A673 (cell line): Measurements from ENCODE around the gene SUPT6H. TPM values are rescaled to one million over a fixed set of nuclear protein-coding genes. Genes with fewer than 3 reads are reported as not detected.

Experiments used
- BruUV-seq: library from RNA; stranded (reverse); fragments of 400-500 nt; replicated peaks from 2 replicates; lab custom pipeline; 2021; lab: Mats Ljungman, UMichigan
- CTCF ChIA-PET: fragments of 300-600 bp; sonication (Branson Sonifier 250); formaldehyde crosslinking; loops from one replicate; lab custom pipeline; 2022; ENCODE audit warnings: antibody characterized with exemption; lab: Charles Lee
- POLR2A ChIA-PET: fragments of 300-600 bp; sonication (Branson Sonifier 250); formaldehyde crosslinking; loops from one replicate; lab custom pipeline; 2022; ENCODE audit warnings: antibody characterized with exemption; ENCODE audit not compliant: low non-redundant PET; lab: Charles Lee
- DNase-seq: peaks from one replicate; pipeline ENCODE4 v3.0.0-alpha.2; 2015; ENCODE audit warnings: low spot score
- H3K27ac ChIP-seq: fragments of 200-600 bp; sonication (generic); 2 replicates; pipeline ENCODE4 v1.5.1; 2016; ENCODE audit warnings: mixed run types, low read depth, mild to moderate bottlenecking, mixed read lengths, antibody characterized with exemption, low read length; ENCODE audit not compliant: poor library complexity, severe bottlenecking
- H3K27me3 ChIP-seq: fragments of 200-600 bp; sonication (generic); replicated peaks from 2 replicates; pipeline ENCODE4 v1.6.1; 2017; ENCODE audit warnings: mixed run types, low read depth, mild to moderate bottlenecking, mixed read lengths, antibody characterized with exemption, low read length; ENCODE audit not compliant: insufficient read depth, poor library complexity
- H3K36me3 ChIP-seq: fragments of 200-600 bp; sonication (generic); 2 replicates; pipeline ENCODE4 v1.6.1; 2016; ENCODE audit warnings: mixed run types, mild to moderate bottlenecking, mixed read lengths, antibody characterized with exemption, low read length; ENCODE audit not compliant: insufficient read depth, poor library complexity, severe bottlenecking
- H3K4me1 ChIP-seq: fragments of 200-600 bp; sonication (generic); 2 replicates; pipeline ENCODE4 v1.6.1; 2017; ENCODE audit warnings: mixed run types, mild to moderate bottlenecking, mixed read lengths, antibody characterized with exemption, low read length; ENCODE audit not compliant: insufficient read depth, poor library complexity, severe bottlenecking
- H3K4me3 ChIP-seq: fragments of 200-600 bp; sonication (generic); 2 replicates; pipeline ENCODE4 v1.5.1; 2016; ENCODE audit warnings: low read depth, mixed run types, mild to moderate bottlenecking, mixed read lengths, low read length; ENCODE audit not compliant: poor library complexity, severe bottlenecking
- H3K9me3 ChIP-seq: fragments of 200-600 bp; sonication (generic); 2 replicates; pipeline ENCODE4 v1.6.1; 2016; ENCODE audit warnings: mixed run types, low read depth, mild to moderate bottlenecking, mixed read lengths, antibody characterized with exemption, low read length; ENCODE audit not compliant: poor library complexity, severe bottlenecking
- EZH2 ChIP-seq: fragments of 200-600 bp; sonication (generic); IDR thresholded peaks from 2 replicates; pipeline ENCODE4 v1.6.1; 2017; ENCODE audit warnings: borderline replicate concordance, low read depth, mild to moderate bottlenecking, mixed read lengths, antibody characterized with exemption, low read length; ENCODE audit not compliant: poor library complexity, severe bottlenecking
- intact Hi-C: fragments of 100-400 bp; cut with micrococcal nuclease; formaldehyde crosslinking; loops from one replicate; pipeline ENCODE4 v1.10.0; 2022; ENCODE audit not compliant: unreplicated experiment
- total RNA-seq: library from RNA; stranded (reverse); gene quantifications from 2 replicates; pipeline ENCODE4 v1.2.3, GENCODE V29; 2021
- TF ChIP-seq, protein P1 (sequence below): fragments of 300-800, 200-600 bp; sonication (generic); conservative IDR thresholded peaks from 2 replicates; pipeline ENCODE4 v1.5.1; 2017; ENCODE audit warnings: low read depth, mild to moderate bottlenecking, antibody characterized with exemption, low read length, moderate library complexity, mixed read lengths

The SUPT6H gene
- total RNA-seq, 1 experiment from 2014 or later: 105 TPM

DNA sequence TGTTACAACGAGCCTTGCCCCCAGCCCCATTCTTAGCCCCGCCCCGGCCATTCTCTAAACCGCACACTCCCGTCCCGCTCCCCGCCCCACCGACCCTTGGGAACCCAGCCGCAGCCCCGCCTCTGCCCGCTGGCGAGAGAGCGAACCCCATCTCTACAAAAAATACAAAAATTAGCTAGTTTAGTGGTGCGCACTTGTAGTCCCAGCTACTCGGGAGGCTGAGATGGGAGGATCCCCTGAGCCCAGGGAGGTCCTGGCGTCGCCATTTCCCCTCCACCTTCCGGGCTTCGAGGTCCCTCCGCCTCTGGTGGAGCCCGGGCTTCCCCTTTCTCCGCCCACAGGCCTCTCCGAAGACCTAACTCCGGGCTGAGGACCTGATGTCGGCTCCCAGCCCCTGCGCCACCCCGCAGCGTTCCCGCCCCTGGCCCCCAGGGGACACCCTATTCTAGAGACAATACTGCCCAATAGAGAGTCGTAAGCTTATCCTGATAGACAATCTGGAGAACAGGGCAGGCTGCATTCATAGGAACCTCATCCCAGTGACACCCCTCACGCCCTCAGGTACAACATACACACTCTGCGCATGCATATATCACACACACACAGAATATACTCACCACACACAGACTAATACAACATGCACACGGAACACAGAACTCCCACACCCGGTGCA lies 50.2 kb downstream of the SUPT6H start:
- Histone ChIP-seq H3K27ac (no peak overlapping the region), H3K27me3 (no peaks in the 10 kb centered on the region), H3K4me1 (peaks cover 16% of the 10 kb centered on the region), H3K4me3 (no peak overlapping the region), H3K9me3 (no peaks in the 10 kb centered on the region), H3K36me3 (peaks cover 27% of the 10 kb centered on the region)
- DNase-seq: no peak
- CTCF ChIA-PET: interaction anchor here (1.0 kb wide), 1 partner anchor 15 kb away, joined by 5 read pairs; no protein-coding TSS in a partner anchor
- POLR2A ChIA-PET: no interaction called here
- no TSS peak for BruUV-seq
- intact Hi-C loops: loop anchor here (5.0 kb wide), 1 partner anchor 50 kb away; the partner anchor contains the start of genes SDF2 and SUPT6H
- no peak for TF ChIP-seq EZH2
- TF ChIP-seq, protein P1, sequence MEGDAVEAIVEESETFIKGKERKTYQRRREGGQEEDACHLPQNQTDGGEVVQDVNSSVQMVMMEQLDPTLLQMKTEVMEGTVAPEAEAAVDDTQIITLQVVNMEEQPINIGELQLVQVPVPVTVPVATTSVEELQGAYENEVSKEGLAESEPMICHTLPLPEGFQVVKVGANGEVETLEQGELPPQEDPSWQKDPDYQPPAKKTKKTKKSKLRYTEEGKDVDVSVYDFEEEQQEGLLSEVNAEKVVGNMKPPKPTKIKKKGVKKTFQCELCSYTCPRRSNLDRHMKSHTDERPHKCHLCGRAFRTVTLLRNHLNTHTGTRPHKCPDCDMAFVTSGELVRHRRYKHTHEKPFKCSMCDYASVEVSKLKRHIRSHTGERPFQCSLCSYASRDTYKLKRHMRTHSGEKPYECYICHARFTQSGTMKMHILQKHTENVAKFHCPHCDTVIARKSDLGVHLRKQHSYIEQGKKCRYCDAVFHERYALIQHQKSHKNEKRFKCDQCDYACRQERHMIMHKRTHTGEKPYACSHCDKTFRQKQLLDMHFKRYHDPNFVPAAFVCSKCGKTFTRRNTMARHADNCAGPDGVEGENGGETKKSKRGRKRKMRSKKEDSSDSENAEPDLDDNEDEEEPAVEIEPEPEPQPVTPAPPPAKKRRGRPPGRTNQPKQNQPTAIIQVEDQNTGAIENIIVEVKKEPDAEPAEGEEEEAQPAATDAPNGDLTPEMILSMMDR: no peak

DNA sequence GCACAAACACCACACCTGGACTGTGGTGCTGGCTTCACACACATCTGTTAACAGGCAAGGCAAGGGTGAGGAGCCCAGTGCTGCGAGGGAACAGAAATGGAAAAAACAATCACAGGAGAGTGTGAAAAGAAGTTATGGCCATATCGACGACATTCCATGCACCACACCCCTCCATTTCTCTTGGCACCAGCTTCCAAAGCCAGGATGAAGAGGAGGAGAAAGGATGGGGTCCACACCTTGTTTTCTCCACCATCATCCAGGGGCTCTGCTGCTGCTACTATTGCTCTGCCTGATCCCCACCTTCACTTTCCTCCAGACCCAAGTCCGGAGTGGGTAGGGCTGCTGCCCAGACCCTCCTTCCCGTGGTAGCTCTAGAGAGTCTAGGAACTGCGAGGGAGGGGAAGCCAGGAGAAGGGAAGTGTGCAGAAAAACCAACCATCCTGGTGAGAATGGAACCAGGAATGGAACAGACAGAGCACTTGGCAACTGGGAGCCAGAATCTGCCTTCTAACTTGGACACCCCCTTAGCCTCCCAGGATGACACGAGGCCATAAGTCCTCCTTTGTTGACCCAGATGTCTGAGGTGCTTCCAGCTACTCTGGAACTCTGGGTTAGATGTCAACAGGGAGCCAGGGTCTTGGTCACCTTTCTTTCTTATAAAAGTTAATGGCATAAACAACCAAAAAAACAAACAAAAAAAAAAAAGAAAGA lies 50.9 kb downstream of the SUPT6H start:
- CTCF ChIA-PET: interaction anchor here (1.0 kb wide), 1 partner anchor 14 kb away, joined by 5 read pairs; no protein-coding TSS in a partner anchor
- Histone ChIP-seq H3K9me3 (no peaks in the 10 kb centered on the region), H3K4me3 (no peak overlapping the region), H3K4me1 (peaks cover 16% of the 10 kb centered on the region), H3K36me3 (peaks cover 27% of the 10 kb centered on the region), H3K27me3 (no peaks in the 10 kb centered on the region), H3K27ac (no peak overlapping the region)
- POLR2A ChIA-PET: interaction anchor here (0.5 to 0.6 kb wide), 2 partner anchors 239 to 366 kb away, joined by 3 to 4 read pairs; no protein-coding TSS in a partner anchor
- BruUV-seq: no TSS peak
- TF ChIP-seq EZH2: no peak
- TF ChIP-seq, protein P1: no peak
- DNase-seq: no peak
- intact Hi-C loops: loop anchor here (5.0 kb wide), 1 partner anchor 51 kb away; the partner anchor contains the start of genes SDF2 and SUPT6H

DNA sequence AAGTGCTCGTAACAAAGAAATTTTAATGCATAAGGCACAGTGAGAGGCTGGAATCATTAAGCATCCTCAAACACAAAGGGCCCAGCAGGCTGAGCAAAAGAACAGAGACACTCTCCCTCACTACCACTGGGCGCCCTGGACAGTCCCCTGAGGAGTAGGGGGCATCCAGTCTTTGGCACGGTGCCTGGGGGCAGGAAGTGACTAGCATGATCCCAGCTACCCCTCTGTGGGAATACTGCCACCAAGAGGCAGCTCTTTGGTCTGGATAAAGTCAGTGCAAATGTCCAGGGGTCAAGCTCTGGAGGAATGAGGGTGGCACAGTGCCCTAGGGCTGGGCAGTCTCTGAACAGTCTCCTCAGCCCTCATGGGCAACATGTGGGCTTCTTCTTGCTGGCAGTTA lies 52.3 kb downstream of the SUPT6H start:
- CTCF ChIA-PET: no interaction called here
- no TSS peak for BruUV-seq

More for the DNA sequence above, 52.3 kb downstream of the SUPT6H start:
- Histone ChIP-seq H3K4me1 (peaks cover 29% of the 10 kb centered on the region), H3K27ac (no peak overlapping the region), H3K27me3 (no peaks in the 10 kb centered on the region), H3K4me3 (no peak overlapping the region), H3K36me3 (peaks cover 27% of the 10 kb centered on the region), H3K9me3 (no peaks in the 10 kb centered on the region)
- POLR2A ChIA-PET: no interaction called here
- no peak for DNase-seq
- TF ChIP-seq, protein P1: no peak
- no peak for TF ChIP-seq EZH2
- intact Hi-C loops: loop anchor here (5.0 kb wide), 1 partner anchor 52 kb away; the partner anchor contains the start of genes SDF2 and SUPT6H
